Suppressor macrophage treated with lipopolysaccharide for 4 hours (primary cell): ENCODE measurements around the gene TENT5C.

Experiments used
- DNase-seq: peaks from one replicate; pipeline ENCODE4 v3.0.0-alpha.2; 2020

TENT5C gene

DNA sequence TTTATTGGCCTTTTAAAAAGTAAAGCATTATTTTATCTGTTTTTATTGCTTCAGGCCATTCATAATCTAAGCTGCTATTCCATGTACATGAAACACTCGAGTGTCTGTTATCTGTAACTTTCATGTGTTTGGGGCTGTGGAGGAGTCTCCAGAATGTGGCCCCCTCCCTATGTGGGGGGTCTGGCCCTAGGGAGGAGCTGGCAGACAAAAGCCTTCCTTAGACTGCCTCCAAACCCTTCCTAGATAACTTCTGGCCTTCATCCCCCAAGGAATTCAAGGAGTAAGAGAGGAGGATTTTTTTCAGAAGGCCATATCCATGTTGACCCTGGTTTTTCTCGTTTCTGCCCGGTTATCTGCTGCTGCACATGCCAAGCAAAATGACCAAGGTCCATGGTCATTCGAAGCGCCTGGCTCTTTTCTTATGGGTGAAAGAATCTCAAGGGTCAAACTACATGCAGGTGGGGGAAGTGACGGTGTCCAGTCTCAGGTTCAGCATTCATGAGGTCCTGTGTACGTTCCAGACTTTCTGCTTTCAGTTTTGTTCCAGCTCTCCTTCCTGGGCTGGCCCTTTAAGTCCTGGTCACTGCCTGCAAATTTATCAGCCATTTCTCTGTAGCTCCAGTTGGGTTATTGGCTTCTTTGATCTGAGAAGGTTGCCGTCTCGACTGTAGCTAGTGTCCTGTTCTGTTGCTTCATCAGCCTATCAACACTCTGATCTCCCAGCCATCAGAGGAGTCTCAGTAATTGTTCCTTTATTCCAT, 8.3 kb downstream of the TENT5C start:
- no peak for DNase-seq

DNA sequence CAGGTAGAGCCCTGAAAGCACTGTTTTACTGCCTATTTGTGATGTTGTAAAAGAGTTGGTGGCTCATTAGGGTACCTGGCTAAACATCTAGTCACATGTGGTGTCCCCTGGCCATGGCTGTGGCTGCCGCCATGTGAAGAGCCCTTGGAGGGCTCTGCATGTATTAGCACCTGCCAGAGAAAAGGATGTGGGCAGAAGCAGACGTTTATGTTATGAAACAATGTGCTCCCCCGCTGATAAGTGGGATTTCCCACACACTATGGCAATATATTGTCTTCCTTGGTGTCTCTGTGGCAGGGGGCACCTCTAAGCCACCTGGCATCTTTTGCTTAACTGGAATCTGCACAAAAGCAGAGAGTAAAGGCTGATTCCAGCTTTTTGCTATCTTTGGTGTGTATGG, 9.6 kb downstream of the TENT5C start:
- no peak for DNase-seq

DNA sequence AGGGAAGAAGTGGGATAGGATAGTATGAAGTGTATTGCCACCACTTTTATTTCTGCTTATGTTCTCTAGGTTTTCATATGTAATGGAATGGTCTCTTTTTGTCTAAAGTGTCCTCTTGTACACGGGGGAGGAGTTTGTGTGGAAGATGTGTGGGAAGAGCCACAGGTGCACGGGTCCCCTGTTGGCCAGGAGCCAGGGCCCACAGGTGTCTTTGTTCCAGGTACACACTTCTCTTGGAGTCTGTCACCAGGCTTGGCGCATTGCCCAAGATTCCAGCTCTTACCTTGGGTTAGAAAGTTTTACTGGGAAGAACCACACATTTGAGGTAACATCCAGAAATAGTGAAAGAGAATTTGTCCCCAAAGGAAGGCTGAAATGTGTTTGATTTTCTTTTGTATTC, 10.5 kb downstream of the TENT5C start:
- DNase-seq: no peak

DNA sequence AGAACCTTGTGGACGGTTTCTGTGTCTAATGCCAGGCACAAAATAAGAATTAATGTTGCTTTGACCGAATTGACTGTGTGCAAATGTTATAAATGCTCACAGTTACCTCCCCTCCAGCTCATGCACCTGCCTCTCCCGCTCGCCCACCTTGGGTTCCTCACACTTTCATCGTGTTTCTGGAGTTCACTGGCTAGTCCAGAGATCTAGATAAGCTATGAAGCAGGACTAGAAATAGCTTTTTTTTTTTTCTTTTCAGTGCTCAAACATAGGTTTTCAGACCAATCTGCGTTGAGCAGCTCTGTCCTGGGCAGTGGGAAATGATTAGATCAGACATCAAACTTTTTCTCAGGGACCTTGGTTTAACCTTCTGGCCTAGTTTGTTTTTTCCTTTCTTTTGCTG, 11.1 kb downstream of the TENT5C start:
- no peak for DNase-seq

DNA sequence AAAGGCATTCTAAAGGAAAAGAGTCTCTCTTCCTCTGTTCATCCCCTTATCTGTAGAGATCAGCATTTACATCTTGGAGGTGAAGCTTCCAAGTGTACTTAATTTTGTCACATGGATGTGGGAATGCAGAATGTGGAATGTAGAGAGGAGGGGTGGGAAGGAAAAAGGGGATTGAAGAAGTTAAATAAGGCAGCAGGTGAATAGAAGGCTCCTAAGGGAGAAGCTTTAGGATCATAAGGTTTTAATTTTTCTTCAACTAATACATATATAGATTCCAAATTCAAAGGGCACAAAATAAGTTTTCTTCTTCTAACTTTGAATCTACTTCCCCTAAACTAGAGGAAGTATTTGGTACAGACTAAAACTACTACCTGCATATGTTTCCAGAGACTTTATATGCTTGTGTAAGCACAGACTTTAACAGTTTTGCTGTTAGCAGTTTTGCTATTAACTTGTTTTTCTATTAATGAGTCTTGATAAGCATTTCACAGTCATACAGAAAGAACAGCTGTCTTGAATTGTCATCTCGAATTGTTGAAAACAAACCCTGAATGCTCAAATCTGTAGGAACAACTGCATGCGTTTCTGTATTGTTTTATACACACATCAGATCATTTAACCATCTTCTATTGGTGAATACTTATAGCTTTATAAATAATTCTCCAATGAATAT, 12.7 kb downstream of the TENT5C start:
- no peak for DNase-seq

DNA sequence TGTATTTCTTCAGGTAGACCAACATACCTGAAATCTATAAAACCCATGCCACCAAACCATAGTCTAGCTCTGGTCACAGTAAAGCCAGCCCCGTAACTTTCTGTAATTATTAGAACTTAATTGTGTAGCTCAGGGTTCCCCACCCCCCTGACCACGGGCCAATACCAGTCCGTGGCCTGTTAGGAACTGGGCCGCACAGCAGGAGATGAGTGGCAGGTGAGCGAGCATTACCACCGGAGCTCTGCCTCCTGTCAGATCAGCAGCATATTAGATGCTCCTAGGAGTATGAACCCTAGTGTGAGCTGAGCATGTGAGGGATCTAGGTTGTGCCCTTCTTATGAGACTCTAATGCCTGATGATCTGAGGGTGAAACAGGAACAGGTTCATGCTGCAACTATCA, 14.6 kb downstream of the TENT5C start:
- DNase-seq: no peak

DNA sequence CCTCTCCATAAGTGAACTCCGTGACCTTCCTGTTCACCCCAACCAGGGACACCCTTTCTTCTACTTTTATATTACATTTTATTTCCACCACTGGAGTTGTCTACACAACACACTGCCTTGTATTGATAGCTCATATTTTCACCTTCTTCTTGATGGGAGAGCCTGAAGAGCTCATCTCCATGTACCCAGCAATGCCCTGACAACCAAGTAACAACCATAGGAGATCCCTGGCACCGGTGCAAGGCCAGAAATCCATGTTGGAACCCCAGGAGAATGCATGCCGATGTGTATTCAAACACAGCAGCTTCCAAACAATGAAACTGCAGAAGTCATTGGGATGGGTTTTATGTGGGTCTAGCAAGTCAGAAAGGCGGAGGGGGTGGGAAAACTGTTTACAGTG, 15.5 kb downstream of the TENT5C start:
- DNase-seq: no peak

DNA sequence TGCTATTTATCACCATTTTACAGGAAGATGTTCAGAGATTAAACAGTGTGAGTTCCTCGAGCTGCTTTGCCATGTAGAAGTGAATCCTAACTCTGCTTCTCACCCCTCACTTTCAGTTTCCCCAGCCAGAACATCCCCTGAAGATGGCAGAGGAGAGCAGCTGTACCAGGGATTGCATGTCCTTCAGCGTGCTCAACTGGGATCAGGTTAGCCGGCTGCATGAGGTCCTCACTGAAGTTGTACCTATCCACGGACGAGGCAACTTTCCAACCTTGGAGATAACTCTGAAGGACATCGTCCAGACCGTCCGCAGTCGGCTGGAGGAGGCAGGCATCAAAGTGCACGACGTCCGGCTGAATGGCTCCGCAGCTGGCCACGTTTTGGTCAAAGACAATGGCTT, 16.9 kb downstream of the TENT5C start:
- DNase-seq: peak; percentile 18

DNA sequence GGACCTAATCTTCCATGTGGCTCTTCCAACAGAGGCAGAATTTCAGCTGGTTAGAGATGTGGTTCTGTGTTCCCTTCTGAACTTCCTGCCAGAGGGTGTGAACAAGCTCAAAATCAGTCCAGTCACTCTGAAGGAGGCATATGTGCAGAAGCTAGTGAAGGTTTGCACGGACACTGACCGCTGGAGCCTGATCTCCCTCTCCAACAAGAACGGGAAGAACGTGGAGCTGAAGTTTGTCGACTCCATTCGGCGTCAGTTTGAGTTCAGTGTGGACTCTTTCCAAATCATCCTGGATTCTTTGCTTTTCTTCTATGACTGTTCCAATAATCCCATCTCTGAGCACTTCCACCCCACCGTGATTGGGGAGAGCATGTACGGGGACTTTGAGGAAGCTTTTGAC, 17.3 kb downstream of the TENT5C start:
- DNase-seq: no peak

DNA sequence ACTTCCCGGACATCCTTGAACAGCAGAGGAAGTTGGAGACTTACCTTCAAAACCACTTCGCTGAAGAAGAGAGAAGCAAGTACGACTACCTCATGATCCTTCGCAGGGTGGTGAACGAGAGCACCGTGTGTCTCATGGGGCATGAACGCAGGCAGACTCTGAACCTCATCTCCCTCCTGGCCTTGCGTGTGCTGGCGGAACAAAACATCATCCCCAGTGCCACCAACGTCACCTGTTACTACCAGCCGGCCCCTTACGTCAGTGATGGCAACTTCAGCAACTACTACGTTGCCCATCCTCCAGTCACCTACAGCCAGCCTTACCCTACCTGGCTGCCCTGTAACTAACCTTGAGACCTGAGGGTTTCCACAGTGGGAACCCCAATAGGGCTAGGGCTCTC, 17.9 kb downstream of the TENT5C start:
- no peak for DNase-seq

DNA sequence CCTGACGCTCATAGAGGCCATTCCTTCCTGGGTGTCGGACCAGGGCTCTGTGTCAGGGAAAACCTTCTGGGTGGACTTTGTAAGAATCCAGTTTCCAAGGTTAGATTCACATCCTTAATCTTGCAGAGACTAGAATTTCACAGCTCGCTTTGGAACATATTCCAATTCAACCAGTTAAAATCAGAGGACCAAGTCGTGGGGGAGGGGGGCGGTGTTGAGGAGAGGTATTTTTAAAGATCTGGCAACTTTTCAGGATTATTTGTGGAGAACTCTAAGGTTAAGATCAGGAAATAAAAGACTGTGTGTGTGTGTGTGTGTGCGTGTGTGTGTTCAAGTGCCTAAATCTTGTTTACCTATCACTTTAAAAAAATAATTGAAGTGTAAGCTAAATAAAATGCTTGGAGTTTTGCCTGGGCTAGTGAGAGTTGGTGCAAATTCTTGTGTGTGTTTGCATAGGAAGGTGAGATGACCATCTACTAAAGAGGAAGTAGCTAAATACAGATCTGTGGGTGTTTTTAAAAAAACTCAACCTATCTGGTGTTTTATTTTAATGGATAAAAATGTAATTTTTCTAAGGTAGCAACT, 21.8 kb downstream of the TENT5C start:
- no peak for DNase-seq

DNA sequence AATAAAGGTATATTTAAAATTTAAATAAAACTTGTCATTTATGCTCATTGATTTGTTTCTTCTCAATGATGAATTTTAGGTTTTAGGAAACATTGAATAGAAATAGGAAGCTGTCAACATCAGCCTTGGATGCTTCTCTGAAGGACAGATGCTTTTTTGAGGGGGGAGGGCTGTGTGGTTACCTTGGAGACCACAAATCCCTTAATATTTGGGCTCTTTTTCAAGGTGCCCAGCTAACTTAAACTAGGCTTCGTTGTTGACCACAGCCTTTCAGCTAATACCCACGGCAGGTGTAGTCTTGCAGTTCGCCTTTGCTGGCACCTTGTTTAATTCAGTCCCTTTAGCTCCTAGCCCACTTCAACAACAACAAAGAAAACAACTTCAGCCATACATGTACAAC, 22.5 kb downstream of the TENT5C start:
- DNase-seq: no peak

DNA sequence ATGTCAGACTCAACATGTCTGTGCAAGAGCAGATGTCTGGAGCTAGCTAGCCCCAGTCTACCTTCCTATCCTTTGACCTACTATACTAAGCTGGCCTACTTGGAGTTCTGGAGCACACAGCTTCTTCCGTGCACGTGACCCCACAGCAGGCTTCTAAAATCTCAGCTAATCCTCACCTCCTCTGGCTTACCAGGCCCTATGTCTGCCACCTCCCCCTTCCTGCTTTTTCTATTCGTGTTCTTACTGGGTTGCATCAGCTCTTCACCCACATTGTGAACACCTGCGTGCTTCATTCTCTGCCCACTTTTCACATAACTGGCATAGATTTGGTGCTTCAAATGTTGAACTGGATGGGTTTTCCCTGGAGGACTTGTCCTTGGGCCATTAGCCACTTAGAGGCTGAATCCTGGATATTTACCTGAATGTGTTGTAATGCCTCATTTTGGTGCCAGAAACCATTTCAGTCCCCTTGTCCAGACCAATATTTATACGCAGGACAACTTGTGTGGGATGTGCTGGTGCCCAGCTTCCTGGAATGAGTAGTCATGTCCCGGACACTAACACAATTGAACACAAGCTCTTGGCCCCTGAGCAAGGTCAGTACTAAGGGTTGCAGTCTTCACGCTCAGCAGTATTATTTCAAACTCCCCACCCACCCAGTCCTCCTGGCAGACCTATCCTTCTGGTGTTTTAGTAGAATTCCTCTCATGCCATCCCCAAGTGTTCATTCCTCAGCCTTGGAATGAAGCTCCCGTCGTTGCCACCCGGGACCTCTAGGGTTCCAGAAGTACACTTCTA, 24.0 kb downstream of the TENT5C start:
- no peak for DNase-seq

DNA sequence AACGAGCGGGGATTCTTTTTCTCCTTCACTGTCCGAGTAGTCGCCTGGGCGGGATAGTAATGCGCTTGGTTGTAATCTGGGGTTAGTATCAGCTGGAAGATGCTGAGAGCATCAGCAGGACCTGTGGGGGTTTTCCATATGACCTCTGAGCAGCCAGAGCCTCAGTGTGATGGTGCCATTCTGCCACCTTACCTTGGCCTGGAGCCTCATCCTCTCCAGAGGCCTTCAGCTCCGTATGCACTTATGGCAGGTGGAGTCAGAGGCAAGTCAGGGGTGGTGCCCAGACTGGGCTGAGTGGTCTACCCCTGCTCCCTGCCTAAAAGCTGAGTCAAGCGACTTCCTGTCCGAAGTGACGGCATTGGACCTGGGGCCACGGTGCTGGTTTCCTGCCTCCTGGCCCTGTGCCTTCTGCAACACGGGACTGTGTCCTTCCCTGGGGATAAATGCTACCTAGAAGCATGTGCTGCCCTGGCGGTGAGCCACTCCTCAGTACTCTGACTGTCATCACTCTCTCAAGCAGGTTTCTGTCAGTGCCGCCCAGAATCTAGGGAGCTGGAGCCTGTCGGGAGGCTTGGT, 24.7 kb downstream of the TENT5C start:
- DNase-seq: no peak

DNA sequence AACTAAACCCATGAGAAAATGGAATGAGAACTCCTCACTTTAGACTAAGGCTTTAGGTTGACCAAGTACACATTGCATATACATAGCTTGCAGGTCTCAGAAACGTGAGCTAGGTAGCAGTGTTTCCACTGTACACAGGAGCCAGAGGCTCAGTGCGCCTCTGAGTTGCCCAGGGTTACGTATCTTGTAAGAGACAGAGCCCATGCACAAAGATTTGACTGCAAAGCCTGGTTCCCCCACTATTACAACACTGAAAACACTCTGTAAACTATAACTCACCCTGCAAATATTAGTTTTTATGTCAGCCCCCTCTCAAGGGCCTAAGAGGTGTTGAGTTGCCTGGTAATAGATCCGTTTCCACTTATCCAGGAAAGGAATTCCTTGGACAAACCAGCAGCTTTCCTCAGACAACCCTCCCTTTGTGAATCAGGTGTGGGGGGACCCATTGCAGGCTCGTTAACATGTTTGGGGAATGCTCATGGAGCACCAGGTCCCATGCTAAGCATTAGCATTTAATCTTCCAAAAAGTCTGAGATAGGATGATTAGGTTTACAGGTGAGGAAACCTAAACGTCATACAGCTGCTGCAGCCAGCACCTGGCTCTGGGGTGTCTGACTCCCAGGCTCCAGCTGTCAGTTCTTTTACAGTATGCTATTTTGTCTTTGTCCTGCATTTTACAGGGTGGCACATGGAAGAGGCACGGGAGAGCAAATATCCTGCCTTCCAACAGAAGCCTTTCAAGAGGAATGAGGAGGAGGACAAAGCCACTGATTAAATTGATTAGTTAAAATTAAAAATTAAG, 25.7 kb downstream of the TENT5C start:
- no peak for DNase-seq

DNA sequence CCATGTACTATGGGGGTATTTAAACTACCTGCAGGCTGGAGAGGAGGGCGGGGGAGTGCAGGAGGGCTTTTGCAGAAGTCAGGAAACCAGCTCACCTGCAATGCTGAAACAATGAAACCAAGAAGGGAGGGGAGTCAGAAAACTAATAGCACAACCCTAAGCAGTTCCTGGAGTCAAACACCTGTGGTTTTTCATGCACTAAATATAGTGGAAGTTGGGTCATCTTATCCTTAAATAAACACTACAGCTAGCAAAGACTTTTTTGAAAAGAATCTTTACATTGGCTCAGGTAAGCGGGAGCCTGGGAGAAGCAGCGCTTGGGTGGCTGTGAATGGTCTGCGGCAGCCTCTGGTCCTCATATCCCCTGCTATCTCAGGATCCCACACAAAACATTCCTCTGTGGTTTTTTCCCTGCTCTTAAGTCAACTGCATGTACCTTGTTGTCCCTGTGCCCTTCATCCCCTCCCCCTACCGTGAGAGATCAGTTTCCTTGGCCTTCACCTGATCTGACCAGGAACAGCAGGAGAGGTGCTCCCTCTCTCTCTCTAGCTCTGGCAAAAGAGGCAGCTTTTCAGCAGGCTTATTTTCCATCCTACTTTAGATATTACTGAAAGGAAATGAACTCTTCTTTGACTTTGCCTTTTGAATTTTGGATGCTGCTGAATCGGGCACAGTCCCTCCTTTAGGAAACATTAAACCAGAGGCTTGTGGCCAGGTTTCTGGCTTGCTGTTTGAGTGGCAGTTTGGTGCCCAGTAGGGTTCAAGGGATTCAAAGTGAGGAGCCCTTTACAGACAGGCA, 26.6 kb downstream of the TENT5C start:
- no peak for DNase-seq

DNA sequence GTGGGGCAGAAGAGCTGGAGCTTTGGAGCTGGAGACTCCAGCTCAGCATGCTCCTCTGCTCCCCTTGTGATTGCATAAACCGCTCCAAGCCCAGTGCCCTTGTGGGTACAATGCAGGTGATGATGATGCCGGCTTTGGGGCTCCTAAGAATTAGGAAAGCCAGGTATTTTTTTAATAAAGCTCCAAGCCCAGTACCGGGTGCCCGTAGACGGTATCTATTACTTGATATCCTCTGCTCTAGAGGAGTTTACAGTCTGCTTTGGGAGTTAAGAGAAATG, 27.2 kb downstream of the TENT5C start:
- no peak for DNase-seq

DNA sequence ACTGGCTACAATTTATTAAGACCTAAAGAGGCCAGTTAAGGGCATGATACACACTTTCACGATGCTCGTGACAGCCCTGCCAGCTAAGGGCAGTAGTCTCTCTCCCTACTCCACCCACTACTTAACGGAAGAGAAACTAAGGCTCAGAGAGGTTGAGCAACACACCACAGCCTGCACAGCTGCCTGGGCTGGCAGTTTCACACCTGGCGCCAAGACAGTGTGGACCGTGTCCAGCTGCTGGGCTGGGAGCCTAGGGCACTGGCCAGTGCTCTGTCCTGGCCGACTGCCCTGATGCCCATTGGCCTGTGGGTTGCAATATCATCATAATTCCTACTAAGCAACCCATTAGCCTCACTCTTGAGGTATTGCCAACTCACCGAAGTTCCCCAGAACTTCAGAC, 27.6 kb downstream of the TENT5C start:
- DNase-seq: no peak

DNA sequence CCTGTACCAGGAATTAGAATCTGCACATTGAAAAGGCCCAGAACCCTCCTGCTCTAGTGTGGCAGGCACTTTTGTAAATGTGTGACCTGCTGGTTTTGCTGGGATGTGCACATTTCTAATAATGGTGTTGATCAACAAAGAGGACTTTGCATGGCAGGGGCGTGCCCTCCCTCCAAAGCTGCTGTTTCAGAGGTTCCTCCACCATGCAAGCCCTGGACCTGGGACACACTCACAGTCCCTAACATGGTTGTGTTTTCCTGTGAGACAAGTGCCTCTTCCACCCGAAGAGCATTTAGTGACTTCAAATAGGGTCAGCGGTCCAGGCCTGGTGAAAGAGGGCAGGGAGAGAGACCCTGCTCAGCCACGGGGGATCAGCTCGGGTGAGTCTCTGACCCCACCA, 28.1 kb downstream of the TENT5C start:
- no peak for DNase-seq

DNA sequence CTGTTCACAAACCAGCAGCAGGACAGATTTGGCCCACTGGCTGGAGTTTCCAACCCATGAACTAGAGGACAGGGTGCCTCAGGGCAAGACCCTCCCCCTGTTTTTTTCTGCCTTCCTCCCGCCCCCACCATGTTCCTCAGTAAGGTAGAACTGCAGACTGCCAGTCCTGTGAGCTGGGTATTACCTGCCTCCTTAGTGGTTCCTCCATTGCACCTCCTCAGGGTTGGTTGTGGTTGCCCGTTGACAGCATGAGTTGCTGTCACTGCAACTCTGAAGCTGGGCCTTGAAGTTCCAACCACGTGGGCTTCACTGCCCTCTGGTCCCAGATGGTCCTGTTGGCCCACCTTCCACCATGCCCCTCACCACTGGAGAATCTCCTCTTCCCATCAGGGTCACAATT, 28.8 kb downstream of the TENT5C start:
- DNase-seq: no peak

DNA sequence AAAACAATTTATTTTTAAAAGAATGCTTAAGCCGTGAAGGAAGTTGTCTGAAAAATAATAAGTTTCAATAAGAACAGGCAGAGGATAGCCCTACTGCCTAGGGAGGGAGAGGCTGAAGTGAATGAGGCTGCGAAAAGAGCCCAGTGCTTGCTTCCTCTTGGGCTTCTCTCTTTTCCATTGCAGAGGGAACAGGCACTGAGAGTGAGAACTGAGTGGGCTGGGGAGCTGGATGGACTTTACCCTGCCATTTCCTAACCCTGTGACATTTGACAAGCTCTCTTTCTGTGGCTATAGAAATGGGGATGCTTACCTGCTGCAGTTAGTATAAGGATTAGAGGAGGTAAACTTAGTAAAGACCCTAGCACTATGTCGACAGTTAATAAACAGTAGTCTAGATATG, 30.0 kb downstream of the TENT5C start:
- DNase-seq: peak; percentile 42
